HG02678 (cell line): ENCODE results near the gene ERLIN1.
"Not testable (repeated sequence)": the region's sequence is repeated elsewhere in the genome, so short reads cannot be mapped to it uniquely, and the experiment has no call there.

ENCODE experiments used
- ATAC-seq: cut with Tn5 transposase; IDR thresholded peaks from one replicate; pipeline ENCODE4 v1.9.1; 2021; ENCODE audit warnings: mild to moderate bottlenecking, moderate library complexity; ENCODE audit not compliant: unreplicated experiment

Gene ERLIN1

GRCh38 chr10:100138921-100139496, 46.8 kb downstream of the ERLIN1 start:
- no peak for ATAC-seq

- no peak for ATAC-seq
Observed at GRCh38 chr10:100135486-100135885, 50.3 kb downstream of the ERLIN1 start.

DNA sequence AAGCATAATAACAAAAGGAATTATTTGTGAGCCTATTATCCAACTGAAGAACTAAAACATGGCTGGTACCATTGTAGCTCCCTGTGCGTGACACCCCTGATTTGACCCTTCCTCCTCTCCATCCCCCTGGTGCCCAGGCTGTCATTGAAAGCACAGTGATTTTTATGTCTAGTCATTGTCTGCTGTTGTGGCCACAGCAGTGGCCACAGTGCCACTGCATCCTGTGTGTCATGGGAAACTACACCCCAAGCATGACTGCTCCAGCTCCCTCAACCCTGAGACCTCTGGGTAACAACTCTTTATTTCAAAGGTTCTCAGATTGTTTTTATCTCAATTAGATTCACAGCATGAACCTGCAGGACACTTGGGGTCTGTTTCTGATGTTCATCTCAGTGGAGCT, 52.0 kb downstream of the ERLIN1 start:
- ATAC-seq: no peak

GRCh38 chr10:100132427-100132826, 53.4 kb downstream of the ERLIN1 start:
- ATAC-seq: no peak

GRCh38 chr10:100131571-100131970, 54.3 kb downstream of the ERLIN1 start:
- ATAC-seq: no peak

DNA sequence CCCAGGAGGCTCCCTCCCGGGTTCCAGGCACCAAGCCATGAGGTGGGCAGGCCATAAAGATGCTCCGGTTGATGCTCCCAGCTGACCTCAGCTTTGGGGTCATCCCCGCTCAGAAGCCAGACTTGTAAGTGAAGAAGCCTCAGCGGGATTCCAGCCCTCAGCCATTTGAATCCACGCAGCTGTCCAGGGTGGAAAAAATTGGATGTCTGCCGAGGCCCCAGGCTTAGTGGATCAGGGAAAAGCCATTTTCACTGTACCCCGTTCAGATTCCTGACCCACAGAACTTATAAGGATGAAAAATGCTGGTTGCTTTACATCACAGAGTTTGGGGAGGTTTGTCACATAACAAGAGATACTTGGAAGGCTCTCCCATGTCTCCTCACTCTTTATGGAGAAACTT, 55.0 kb downstream of the ERLIN1 start:
- ATAC-seq: no peak

GRCh38 chr10:100129424-100129823, 56.4 kb downstream of the ERLIN1 start:
- ATAC-seq: no peak

- no peak for ATAC-seq
Observed at GRCh38 chr10:100128951-100129350, 56.9 kb downstream of the ERLIN1 start.

DNA sequence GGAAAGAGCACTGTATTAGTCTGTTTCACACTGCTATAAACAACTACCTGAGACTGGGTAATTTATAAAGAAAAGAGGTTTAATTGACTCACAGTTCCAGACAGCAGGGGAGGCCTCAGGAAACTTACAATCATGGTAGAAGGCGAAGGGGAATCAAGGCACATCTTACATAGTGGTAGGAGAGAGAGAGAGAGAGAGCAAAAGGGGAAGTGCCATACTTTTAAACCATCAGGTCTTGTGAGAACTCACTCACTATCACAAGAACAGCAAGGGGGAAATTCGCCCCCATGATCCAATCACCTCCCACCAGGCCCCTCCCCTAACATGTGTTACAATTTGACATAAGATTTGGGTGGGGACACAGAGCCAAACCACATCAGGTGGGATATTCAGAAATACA, 60.5 kb downstream of the ERLIN1 start:
- not testable (repeated sequence) for ATAC-seq

GRCh38 chr10:100124097-100124496, 61.7 kb downstream of the ERLIN1 start:
- no peak for ATAC-seq

GRCh38 chr10:100122780-100123179, 63.0 kb downstream of the ERLIN1 start:
- ATAC-seq: no peak

GRCh38 chr10:100120550-100120949, 65.3 kb downstream of the ERLIN1 start:
- no peak for ATAC-seq

- ATAC-seq: no peak
Observed at GRCh38 chr10:100119726-100120125, 66.1 kb downstream of the ERLIN1 start.

DNA sequence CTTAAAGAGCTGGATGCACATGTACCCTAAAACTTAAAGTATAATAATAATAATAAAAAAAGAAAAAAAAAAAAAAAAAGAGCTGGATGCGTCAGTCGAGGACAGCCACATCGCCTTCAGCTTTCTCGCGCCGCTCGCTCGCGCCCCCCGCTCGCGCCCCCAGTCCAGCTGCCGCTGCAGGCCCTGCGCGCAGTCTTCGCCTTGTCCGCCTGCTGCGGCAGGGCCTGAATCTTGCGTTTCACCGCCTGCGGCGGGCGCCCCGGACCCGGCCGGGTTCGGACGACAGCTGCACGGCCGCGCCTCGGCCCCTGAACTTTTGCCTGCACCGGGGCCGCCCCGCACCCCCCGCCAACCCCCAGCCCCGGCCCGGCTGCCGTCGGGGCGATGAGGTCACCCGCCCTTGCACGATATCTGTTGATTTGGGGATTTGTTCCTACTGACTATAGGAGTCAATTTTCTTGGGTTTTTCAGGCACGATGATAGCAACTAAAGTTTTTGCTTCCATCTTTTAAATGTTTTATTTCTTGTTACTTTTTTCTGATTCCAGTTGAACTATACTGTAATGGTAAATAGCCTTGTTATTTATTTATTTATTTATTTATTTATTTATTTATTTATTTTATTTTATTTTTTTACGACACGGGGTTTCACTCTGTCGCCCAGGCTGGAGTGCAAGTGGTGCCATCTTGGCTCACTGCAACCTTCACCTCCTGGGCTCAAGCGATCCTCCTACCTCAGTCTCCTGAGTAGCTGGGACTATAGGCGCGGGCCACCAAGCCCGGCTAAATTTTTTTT, 70.7 kb downstream of the ERLIN1 start:
- no peak for ATAC-seq

DNA sequence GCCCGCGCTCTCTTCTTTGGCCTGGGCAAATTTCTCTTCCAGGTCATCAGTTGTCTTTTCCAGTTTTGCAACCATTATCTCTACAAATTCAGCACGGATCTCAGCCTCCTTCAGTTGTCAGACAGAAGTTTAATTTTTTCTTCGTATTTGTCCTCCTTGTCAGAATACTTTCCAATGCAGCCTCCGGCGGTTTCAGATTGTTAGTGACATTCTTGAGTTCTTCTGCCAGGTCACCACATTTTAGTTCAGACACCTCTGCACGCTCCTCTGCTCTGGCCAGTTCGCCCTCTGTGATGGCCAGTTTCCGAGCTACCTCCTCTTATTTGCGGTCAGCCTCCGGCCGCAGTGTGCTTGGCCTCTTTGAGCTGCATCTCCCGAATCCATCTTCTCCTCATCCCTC, 71.4 kb downstream of the ERLIN1 start:
- no peak for ATAC-seq

- no peak for ATAC-seq
Observed at GRCh38 chr10:100109670-100110069, 76.2 kb downstream of the ERLIN1 start.

- ATAC-seq: no peak
Observed at GRCh38 chr10:100106865-100107264, 79.0 kb downstream of the ERLIN1 start.

DNA sequence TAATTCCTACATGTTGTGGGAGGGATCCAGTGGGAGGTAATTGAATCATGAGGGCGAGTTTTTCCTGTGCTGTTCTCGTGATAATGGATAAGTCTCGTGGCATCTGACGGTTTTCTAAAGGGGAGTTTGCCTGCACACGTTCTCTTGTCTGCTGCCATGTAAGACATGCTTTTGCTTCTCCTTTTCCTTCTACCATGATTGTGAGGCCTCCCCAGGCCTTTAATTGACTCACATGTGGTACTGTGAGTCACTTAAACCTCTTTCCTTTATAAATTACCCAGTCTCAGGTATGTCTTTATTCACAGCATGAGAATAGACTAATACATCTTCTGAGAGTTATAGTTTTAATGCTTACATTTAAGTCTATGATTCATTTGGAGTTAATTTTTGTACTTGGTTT, 81.5 kb downstream of the ERLIN1 start:
- no peak for ATAC-seq

- no peak for ATAC-seq
Observed at GRCh38 chr10:100103581-100103980, 82.2 kb downstream of the ERLIN1 start.

GRCh38 chr10:100101192-100102076, 84.4 kb downstream of the ERLIN1 start:
- no peak for ATAC-seq

DNA sequence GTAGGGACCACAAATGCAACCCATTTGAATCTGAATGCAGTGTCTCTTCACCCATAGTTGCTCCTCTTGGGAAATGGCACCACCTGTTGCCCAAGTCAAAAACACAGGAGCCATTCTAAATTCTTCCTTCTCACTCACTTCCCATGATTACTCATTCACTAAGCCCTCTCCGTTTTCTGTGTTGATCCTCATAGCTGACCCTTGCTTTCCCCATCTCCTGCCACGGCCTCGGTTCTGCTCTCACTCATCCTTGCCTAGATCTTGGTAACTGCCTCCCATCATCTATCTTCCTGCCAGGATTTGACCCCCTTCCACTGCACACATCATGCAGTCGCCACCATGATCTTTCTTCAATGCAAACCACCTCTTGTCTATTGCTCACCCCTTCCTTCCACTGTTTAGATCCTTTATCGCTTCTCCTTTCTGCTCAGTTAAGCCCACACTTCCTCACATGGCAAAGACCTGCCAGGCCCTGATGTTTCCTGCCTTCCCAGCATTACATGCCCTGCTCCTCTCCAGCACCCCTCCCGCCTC, 85.1 kb downstream of the ERLIN1 start:
- ATAC-seq: no peak
